KBM-7 (cell line): ENCODE measurements around the gene HMSD.

ENCODE experiments used
- DNase-seq: peaks from one replicate; pipeline ENCODE4 v3.0.0-alpha.2; 2015
- in situ Hi-C: fragments of 300-500 bp; cut with MboI; formaldehyde crosslinking; loops from 2 replicates; pipeline ENCODE4 v1.14.3; 2020; ENCODE audit warnings: low sequenced_read_pairs, low pct_unique_long_range_greater_than_20kb, mixed read lengths

HMSD gene

GRCh38 chr18:63951302-63951705, 2.2 kb downstream of the HMSD start:
- in situ Hi-C loops, result no loop called here
- no peak for DNase-seq

DNA sequence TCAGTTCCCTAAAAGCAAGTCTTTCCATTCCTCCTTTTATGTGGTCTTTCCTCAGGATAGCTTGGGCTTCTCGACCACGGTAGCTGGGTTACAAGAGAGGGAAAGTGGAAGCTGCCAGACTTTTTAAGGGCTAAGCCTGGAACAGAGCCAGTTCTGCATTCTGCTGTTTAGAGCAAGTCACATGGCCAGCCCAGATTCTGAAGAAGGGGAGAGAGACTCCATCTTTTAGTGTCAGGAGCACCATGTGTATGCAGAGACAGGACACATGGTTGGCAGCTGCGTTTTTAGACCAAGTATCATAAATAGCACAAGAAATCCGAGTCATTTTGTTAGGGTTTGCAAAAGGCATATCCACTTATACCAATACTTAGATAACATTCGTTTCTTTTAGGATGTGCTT, 4.7 kb downstream of the HMSD start:
- no peak for DNase-seq
- in situ Hi-C loops, result no loop called here

DNA sequence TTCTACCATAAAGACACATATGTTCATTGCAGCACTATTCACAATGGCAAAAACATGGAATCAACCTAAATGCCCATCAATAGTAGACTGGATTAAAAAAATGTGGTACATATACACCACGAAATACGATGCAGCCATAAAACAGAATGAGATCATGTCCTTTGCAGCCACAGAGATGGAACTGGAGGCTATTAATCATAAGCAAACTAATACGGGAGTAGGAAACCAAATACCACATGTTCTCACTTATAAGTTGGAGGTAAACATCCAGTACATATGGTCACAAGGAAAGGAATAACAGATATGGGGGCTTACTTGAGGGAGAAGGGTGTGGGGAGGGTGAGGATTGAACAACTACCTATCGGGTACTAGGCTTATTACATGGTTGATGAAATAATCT, 7.7 kb downstream of the HMSD start:
- no peak for DNase-seq
- in situ Hi-C loops, result no loop called here

DNA sequence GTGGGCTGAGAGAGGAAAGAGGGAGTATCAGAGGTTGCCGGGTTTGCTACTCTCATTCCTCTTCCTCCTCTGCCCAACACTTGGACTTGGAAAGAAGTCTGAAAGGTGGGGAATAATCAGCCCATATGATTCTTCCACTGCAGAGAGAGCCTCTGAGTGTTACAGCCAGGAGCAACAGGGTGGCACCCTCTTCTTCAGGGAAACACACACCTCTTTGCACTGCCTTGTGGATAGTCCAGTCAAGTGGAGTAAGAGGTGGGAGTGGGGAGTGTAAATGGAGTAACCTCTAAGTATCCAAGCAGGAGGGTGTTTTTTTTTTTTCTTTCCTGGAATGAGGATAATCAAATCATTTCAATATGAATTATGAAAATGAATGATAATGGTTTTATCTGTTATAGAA, 11.8 kb downstream of the HMSD start:
- in situ Hi-C loops, result no loop called here
- DNase-seq, result no peak

- in situ Hi-C loops, result no loop called here
Measured at GRCh38 chr18:63961435-63961980, 12.4 kb downstream of the HMSD start.

DNA sequence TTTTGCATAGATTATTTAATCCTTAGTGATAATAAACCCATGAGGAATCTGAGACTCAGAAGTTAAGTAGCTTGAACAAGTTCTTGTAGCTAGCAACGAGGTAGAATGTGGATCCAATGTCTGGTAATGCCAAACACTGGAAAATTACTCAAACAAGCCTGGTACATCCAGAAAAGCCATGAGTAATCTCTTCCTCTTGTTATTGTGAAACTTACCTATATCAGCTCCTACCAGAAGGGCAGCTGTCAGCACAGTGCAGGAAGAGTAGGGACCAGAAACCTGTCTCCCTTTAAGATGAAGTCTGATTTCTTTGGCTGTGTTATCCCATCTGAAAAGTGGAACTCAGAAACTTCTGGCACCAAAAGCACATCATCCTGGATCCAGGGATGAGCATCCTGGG, 13.0 kb downstream of the HMSD start:
- DNase-seq, result no peak
- in situ Hi-C loops, result no loop called here

More at GRCh38 chr18:63961435-63961980, 12.4 kb downstream of the HMSD start:
- no peak for DNase-seq

- in situ Hi-C loops, result no loop called here
- DNase-seq, result peak; percentile 47
Measured at GRCh38 chr18:63963615-63964256, 14.6 kb downstream of the HMSD start.

- no peak for DNase-seq
- in situ Hi-C loops, result no loop called here
Measured at GRCh38 chr18:63964908-63965307, 15.8 kb downstream of the HMSD start.

GRCh38 chr18:63965716-63966330, 16.7 kb downstream of the HMSD start:
- in situ Hi-C loops, result no loop called here
- DNase-seq, result no peak

GRCh38 chr18:63969942-63970808, 21.1 kb downstream of the HMSD start, which contains the start of gene SERPINB8:
Gene SERPINB8, plus strand, starts transcription at chr18:63970081. Its CDS starts 8,228 bp downstream, at chr18:63978309.
- DNase-seq, result peak; percentile 77
- in situ Hi-C loops, result no loop called here

- no peak for DNase-seq
- in situ Hi-C loops, result no loop called here
Measured at GRCh38 chr18:63970809-63971205, 21.7 kb downstream of the HMSD start.

DNA sequence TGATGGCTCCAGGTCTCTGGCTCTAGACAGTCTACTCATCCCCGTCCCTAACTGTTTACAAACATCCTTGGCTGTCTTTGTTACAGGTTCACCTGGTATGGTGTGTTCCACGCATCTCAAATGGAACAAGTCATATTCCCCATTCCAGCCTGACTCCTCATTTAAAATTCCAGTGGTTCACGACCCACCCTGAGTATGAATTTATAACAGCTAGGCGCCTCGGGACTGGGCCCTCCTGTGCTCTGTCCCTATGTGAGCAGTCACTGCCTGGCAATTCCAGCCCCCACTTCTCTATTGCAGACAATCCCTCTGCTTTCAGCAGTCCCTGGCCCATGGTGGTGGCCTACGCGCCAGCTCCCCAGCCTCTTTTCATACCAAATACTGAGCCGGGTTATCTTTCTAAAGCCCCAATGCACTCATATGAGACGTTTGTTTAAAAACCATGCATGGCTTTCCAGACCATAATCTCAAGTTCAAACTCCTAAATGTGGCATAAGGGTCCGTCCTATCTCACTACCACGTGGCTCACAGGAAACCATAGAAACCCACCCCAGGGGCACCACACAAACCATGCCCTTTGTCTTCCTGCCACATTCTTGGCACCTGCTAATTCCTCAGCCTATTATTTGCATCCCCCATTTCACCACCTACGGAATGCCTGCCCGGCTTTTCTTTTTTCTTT, 22.4 kb downstream of the HMSD start:
- no peak for DNase-seq
- in situ Hi-C loops, result no loop called here

GRCh38 chr18:63972002-63972376, 22.9 kb downstream of the HMSD start:
- in situ Hi-C loops, result no loop called here
- DNase-seq, result no peak

DNA sequence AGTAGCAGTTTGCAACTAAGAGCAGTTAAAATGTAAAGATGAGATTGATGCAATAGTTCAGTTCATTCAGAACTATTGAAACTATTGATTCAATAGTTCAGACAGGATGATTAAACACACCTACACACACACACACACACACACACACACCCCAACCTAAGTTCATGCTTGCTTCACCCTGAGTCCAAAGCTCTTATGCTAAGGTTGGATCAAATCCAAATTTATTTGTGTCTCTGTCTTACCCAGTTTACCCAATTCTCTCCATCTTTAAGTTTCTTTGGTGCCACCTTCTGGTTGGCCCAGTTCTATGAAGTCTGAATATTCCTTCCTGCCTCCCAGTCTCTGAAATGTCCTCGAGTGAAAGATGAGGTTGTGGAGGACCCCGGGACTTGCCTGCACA, 25.9 kb downstream of the HMSD start:
- in situ Hi-C loops, result no loop called here

DNA sequence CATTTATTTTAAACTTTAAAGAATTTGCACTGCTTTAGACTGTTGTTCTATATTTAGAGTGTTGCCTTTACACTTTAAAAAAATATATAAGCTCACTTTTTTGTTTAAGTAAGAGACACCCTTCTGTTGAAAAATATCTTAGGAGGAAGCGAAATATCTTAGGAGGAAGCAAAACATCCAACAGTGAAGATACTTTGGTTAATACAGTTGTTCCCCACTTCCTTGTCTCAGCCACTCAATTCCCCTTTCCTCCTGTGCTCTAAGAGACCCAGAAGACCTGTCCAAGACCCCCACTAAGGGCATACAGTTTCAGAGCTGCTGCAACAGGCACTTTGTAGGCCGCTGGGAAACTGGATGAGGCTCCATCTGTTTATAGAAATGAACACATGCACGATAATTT, 26.5 kb downstream of the HMSD start:
- in situ Hi-C loops, result no loop called here
- DNase-seq, result no peak

More for the DNA sequence above, 25.9 kb downstream of the HMSD start:
- DNase-seq, result peak; percentile 22

- no peak for DNase-seq
- in situ Hi-C loops, result no loop called here
Measured at GRCh38 chr18:63977040-63977439, 27.9 kb downstream of the HMSD start.

GRCh38 chr18:63979409-63979920, 30.4 kb downstream of the HMSD start:
- in situ Hi-C loops, result no loop called here
- peak; percentile 56 for DNase-seq

DNA sequence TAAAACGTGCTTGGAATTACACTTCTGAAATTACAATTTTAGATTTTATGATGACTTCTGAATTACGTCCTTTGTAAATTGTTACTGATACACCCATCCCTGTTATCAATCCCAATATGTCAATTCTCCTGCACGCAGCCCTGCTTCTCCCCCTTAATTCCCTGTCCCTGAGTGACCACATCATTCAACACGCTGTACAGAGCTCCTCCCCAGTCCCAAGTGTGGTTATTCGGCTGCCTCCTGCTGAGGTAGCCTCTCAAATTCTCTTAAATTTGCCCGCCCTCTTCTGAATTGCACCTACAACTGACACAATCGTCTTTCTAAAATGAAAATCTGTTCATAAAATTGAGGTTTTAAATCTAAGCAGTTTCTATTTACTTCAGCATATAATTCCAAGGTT, 30.9 kb downstream of the HMSD start:
- DNase-seq, result no peak
- in situ Hi-C loops, result no loop called here

DNA sequence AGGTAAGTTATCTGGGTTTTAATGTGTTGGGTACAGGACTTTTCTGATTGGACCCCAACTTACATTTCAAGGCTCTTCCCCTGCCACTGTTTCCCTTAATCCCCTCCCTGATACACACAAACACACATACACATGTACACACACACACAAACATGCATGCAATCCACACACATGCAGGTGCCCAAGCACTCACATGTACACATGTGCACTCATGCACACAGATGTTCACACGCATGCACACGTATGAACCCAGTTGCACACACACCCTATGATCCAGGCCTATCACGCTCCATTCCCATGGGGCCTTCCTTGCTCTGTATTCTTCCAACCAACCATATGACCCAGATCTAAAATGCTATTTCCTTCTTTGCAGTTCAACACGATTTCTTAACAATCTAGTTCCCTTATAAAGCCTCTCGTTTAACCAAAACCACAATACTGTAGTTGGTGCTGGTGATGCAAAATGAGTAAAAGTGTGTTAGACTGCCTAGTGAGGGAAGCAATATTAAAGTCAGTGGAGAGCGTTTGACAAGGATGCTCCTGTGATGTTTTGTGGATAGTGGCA, 31.9 kb downstream of the HMSD start:
- DNase-seq, result no peak
- in situ Hi-C loops, result no loop called here
